Measurements from ENCODE around the gene USP20. TPM values are rescaled to one million over a fixed set of nuclear protein-coding genes. Genes with fewer than 3 reads are reported as not detected.

The USP20 gene
- total RNA-seq, 1 experiment from 2014 or later, result 16.8 TPM

DNA sequence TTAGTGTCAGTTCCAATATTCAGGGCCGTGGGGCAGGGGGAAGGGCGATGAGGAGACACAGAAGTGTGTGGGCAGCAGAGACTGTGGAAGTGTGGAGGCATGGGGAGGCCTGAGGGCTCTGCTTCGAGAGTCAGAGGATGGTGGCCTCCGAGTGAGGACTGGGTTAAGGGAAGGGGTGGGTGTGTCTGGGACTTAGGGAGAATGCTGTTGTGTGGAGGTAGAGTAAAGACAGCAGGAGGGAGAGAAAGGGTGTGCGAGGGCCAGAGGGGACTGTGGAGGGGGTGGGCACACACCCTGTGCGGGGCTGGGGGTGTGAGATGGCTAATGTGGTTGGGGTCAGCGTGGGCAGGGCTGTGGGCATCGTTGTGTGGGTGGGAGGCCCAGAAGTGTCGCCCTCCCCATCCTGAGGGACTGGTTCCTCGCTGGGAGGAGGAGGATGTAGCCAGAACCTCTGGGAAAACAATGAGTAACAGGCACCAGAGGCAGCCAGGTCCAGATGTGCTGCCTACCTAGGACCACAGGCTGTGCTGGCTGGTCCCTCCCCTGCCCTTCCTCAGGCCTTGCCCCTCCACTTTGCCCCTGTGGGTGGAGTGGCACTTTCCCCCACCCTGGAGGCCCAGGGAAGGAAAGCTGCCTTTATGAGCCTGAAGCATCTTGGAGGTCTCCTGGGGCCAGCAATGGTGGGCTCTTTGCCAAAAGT lies 4.2 kb downstream of the USP20 start:
- TF ChIP-seq JUND (IDR thresholded peaks at IDR 0.05) (no peak), RAD21 (IDR thresholded peaks at IDR 0.05; ENCODE audit: low read depth) (no peak), SIN3A (IDR thresholded peaks at IDR 0.05; ENCODE audit: low read depth) (no peak), FOSL1 (IDR thresholded peaks at IDR 0.05; ENCODE audit: low read depth) (no peak), POLR2A (IDR thresholded peaks at IDR 0.05; ENCODE audit: borderline replicate concordance, extremely low read depth, insufficient read depth, insufficient read length) (no peak), ZFX (IDR thresholded peaks at IDR 0.05) (no peak), POLR2AphosphoS5 (IDR thresholded peaks at IDR 0.05; ENCODE audit: low read depth, low read length) (no peak), TCF7L2 (IDR thresholded peaks at IDR 0.05; ENCODE audit: borderline replicate concordance, extremely low read depth, insufficient read depth, insufficient read length) (no peak), CEBPB (IDR thresholded peaks at IDR 0.05; ENCODE audit: low read depth) (no peak), ELF1 (IDR thresholded peaks at IDR 0.05; ENCODE audit: borderline replicate concordance, low read depth) (no peak), CBX3 (IDR thresholded peaks at IDR 0.05; ENCODE audit: low read depth) (no peak), ZNF274 (IDR thresholded peaks at IDR 0.05; ENCODE audit: low read depth, low read length) (no peak), SP1 (IDR thresholded peaks at IDR 0.05; ENCODE audit: low read depth) (no peak), YY1 (IDR thresholded peaks at IDR 0.05; ENCODE audit: extremely low read depth, insufficient replicate concordance, low read depth, low read length) (no peak)
- TF ChIP-seq, protein P1, sequence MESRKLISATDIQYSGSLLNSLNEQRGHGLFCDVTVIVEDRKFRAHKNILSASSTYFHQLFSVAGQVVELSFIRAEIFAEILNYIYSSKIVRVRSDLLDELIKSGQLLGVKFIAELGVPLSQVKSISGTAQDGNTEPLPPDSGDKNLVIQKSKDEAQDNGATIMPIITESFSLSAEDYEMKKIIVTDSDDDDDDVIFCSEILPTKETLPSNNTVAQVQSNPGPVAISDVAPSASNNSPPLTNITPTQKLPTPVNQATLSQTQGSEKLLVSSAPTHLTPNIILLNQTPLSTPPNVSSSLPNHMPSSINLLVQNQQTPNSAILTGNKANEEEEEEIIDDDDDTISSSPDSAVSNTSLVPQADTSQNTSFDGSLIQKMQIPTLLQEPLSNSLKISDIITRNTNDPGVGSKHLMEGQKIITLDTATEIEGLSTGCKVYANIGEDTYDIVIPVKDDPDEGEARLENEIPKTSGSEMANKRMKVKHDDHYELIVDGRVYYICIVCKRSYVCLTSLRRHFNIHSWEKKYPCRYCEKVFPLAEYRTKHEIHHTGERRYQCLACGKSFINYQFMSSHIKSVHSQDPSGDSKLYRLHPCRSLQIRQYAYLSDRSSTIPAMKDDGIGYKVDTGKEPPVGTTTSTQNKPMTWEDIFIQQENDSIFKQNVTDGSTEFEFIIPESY (IDR thresholded peaks at IDR 0.05; ENCODE audit: extremely low read depth, insufficient replicate concordance, low read length), result no peak
- TF ChIP-seq, protein P2, sequence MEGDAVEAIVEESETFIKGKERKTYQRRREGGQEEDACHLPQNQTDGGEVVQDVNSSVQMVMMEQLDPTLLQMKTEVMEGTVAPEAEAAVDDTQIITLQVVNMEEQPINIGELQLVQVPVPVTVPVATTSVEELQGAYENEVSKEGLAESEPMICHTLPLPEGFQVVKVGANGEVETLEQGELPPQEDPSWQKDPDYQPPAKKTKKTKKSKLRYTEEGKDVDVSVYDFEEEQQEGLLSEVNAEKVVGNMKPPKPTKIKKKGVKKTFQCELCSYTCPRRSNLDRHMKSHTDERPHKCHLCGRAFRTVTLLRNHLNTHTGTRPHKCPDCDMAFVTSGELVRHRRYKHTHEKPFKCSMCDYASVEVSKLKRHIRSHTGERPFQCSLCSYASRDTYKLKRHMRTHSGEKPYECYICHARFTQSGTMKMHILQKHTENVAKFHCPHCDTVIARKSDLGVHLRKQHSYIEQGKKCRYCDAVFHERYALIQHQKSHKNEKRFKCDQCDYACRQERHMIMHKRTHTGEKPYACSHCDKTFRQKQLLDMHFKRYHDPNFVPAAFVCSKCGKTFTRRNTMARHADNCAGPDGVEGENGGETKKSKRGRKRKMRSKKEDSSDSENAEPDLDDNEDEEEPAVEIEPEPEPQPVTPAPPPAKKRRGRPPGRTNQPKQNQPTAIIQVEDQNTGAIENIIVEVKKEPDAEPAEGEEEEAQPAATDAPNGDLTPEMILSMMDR (IDR thresholded peaks at IDR 0.05 in 2 of 3, conservative IDR thresholded peaks at IDR 0.05 in 1 of 3; ENCODE audit: borderline replicate concordance in 1 of 3, insufficient read depth in 1 of 3, low read depth in 2 of 3, low read length in 2 of 3), result no peak
- TF ChIP-seq, protein P3, sequence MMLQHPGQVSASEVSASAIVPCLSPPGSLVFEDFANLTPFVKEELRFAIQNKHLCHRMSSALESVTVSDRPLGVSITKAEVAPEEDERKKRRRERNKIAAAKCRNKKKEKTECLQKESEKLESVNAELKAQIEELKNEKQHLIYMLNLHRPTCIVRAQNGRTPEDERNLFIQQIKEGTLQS (IDR thresholded peaks at IDR 0.05), result no peak
- TF ChIP-seq, protein P4, sequence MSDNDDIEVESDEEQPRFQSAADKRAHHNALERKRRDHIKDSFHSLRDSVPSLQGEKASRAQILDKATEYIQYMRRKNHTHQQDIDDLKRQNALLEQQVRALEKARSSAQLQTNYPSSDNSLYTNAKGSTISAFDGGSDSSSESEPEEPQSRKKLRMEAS (IDR thresholded peaks at IDR 0.05), result no peak
- peaks cover 4 to 10% of the 10 kb centered on the region in 2 experiments; a peak in 2 of 4 replicates for H3K4me1 ChIP-seq (ENCODE audit: control insufficient read depth in 1 of 2, insufficient read depth in 2 of 2, low read length in 2 of 2)
- no peaks in the 10 kb centered on the region for H3K9me2 ChIP-seq (ENCODE audit: insufficient read depth)
- no peak overlapping the region for H2AFZ ChIP-seq (ENCODE audit: low read depth, low read length, poor library complexity, severe bottlenecking)
- no TSS peak for BruUV-seq (replicated peaks)
- no peaks in the 10 kb centered on the region for H3K27me3 ChIP-seq (ENCODE audit: insufficient read depth, low read length)
- ChIA-PET RAD21 (ENCODE audit: low non-redundant PET in 1 of 2, low total read pairs in 2 of 2, uncharacterized antibody in 2 of 2, unreplicated experiment in 2 of 2) (interaction anchor here in 1 of 2 experiments (0.5 kb wide), 1 partner anchor 52 kb away, joined by 4 read pairs; no protein-coding TSS in a partner anchor), CTCF (no interaction called here), POLR2A (no interaction called here)
- H3K4me3 ChIP-seq (replicated peaks in 1 of 2; ENCODE audit: low read depth in 1 of 2, low read length in 2 of 2), result no peak overlapping the region
- DNase-seq (ENCODE audit: low read depth, low spot score) (no peak), ATAC-seq (no peak)
- H3K79me2 ChIP-seq (ENCODE audit: insufficient read depth, low read length), result peaks cover 6% of the 10 kb centered on the region
- no peak overlapping the region for H3K27ac ChIP-seq (ENCODE audit: low read depth, low read length)
- H3K9me3 ChIP-seq (ENCODE audit: control insufficient read depth in 1 of 2, insufficient read depth in 1 of 2, low read depth in 1 of 2, low read length in 2 of 2), result no peaks in the 10 kb centered on the region
- no peak overlapping the region for H3K9ac ChIP-seq (ENCODE audit: low read length)
- intact Hi-C loops (cut with micrococcal nuclease), result no loop called here
- no peak overlapping the region for H3K4me2 ChIP-seq (ENCODE audit: low read length)
- no peaks in the 10 kb centered on the region for H4K20me1 ChIP-seq (ENCODE audit: insufficient read depth)
- no peaks in the 10 kb centered on the region for H3K36me3 ChIP-seq (ENCODE audit: control insufficient read depth in 1 of 2, insufficient read depth in 2 of 2, low read length in 2 of 2)

Data from HCT116 (cell line).